ENCODE data around the gene NKAIN4. TPM values are rescaled to one million over a fixed set of nuclear protein-coding genes. Genes with fewer than 3 reads are reported as not detected.

NKAIN4 gene
- total RNA-seq, 2 experiments from 2014 or later, result not detected

- peaks cover 2% of the 10 kb centered on the region for H3K27me3 Mint-ChIP-seq (ENCODE audit: low read depth)
- POLR2A ChIA-PET, result no interaction called here
- CTCF ChIA-PET, result interaction anchor here (0.7 kb wide), 1 partner anchor 70 kb away, joined by 3 read pairs; no protein-coding TSS in a partner anchor
- no peak overlapping the region for H3K27ac Mint-ChIP-seq
- H3K36me3 Mint-ChIP-seq (ENCODE audit: low read depth), result no peaks in the 10 kb centered on the region
- DNase-seq (no peak), ATAC-seq (no peak)
- no peaks in the 10 kb centered on the region for H3K9me3 Mint-ChIP-seq (ENCODE audit: insufficient read depth)
- H3K4me1 Mint-ChIP-seq (ENCODE audit: low read depth), result peaks cover 10% of the 10 kb centered on the region
- no peak overlapping the region for H3K4me3 Mint-ChIP-seq
Measured at GRCh38 chr20:63293871-63294535, 39.7 kb upstream of the NKAIN4 start.

- H3K36me3 Mint-ChIP-seq (ENCODE audit: low read depth), result no peaks in the 10 kb centered on the region
- DNase-seq (no peak), ATAC-seq (no peak)
- H3K27ac Mint-ChIP-seq, result no peak overlapping the region
- no peaks in the 10 kb centered on the region for H3K9me3 Mint-ChIP-seq (ENCODE audit: insufficient read depth)
- POLR2A ChIA-PET, result no interaction called here
- peaks cover 10% of the 10 kb centered on the region for H3K4me1 Mint-ChIP-seq (ENCODE audit: low read depth)
- H3K4me3 Mint-ChIP-seq, result no peak overlapping the region
- H3K27me3 Mint-ChIP-seq (ENCODE audit: low read depth), result peaks cover 2% of the 10 kb centered on the region
- CTCF ChIA-PET, result no interaction called here
Measured at GRCh38 chr20:63293456-63293855, 39.2 kb upstream of the NKAIN4 start.

- Mint-ChIP-seq H3K27ac (no peak within 1 kb of the TSS), H3K36me3 (ENCODE audit: low read depth) (peaks cover 3% of the 10 kb centered on the region), H3K27me3 (ENCODE audit: low read depth) (peaks cover 2% of the 10 kb centered on the region), H3K4me3 (no peak within 1 kb of the TSS), H3K9me3 (ENCODE audit: insufficient read depth) (no peaks in the 10 kb centered on the region), H3K4me1 (ENCODE audit: low read depth) (peaks cover 10% of the 10 kb centered on the region)
- no peak for ATAC-seq
- DNase-seq, result no peak
- CTCF ChIA-PET, result no interaction called here
- POLR2A ChIA-PET, result no interaction called here
Measured at GRCh38 chr20:63292904-63293303, 38.6 kb upstream of the NKAIN4 start, which contains the start of gene COL20A1. Gene COL20A1, plus strand, starts transcription at chr20:63293186. Its CDS starts 1,922 bp downstream, at chr20:63295108.

GRCh38 chr20:63292292-63292701 lies 38.0 kb upstream of the NKAIN4 start:
- no peaks in the 10 kb centered on the region for H3K9me3 Mint-ChIP-seq (ENCODE audit: insufficient read depth)
- ChIA-PET CTCF (interaction anchor here (2.6 kb wide), 1 partner anchor 69 kb away, joined by 19 read pairs; no protein-coding TSS in a partner anchor), POLR2A (no interaction called here)
- no peak overlapping the region for H3K4me3 Mint-ChIP-seq
- ATAC-seq, result no peak
- H3K27ac Mint-ChIP-seq, result no peak overlapping the region
- H3K36me3 Mint-ChIP-seq (ENCODE audit: low read depth), result peaks cover 3% of the 10 kb centered on the region
- no peak for DNase-seq
- peaks cover 10% of the 10 kb centered on the region for H3K4me1 Mint-ChIP-seq (ENCODE audit: low read depth)
- H3K27me3 Mint-ChIP-seq (ENCODE audit: low read depth), result peaks cover 2% of the 10 kb centered on the region

GRCh38 chr20:63291811-63292210 lies 37.5 kb upstream of the NKAIN4 start:
- Mint-ChIP-seq H3K36me3 (ENCODE audit: low read depth) (peaks cover 3% of the 10 kb centered on the region), H3K4me3 (no peak overlapping the region), H3K27me3 (ENCODE audit: low read depth) (peaks cover 2% of the 10 kb centered on the region), H3K4me1 (ENCODE audit: low read depth) (peaks cover 10% of the 10 kb centered on the region), H3K27ac (no peak overlapping the region), H3K9me3 (ENCODE audit: insufficient read depth) (no peaks in the 10 kb centered on the region)
- DNase-seq (no peak), ATAC-seq (no peak)
- ChIA-PET CTCF (interaction anchor here (1.1 to 2.6 kb wide), 2 partner anchors 18 to 68 kb away, joined by 3 to 19 read pairs; no protein-coding TSS in a partner anchor), POLR2A (no interaction called here)

- ChIA-PET CTCF (interaction anchor here (1.1 to 2.6 kb wide), 3 partner anchors 11 to 67 kb away, joined by 3 to 19 read pairs (median 3); no protein-coding TSS in a partner anchor), POLR2A (no interaction called here)
- Mint-ChIP-seq H3K4me3 (no peak overlapping the region), H3K9me3 (ENCODE audit: insufficient read depth) (no peaks in the 10 kb centered on the region), H3K36me3 (ENCODE audit: low read depth) (peaks cover 3% of the 10 kb centered on the region), H3K4me1 (ENCODE audit: low read depth) (peaks cover 8% of the 10 kb centered on the region), H3K27me3 (ENCODE audit: low read depth) (peaks cover 2% of the 10 kb centered on the region), H3K27ac (no peak overlapping the region)
- ATAC-seq, result peak; percentile 68
- DNase-seq, result peak; percentile 66
Measured at GRCh38 chr20:63290677-63291472, 36.6 kb upstream of the NKAIN4 start.

- CTCF ChIA-PET, result interaction anchor here (1.3 to 2.6 kb wide), 2 partner anchors 10 to 67 kb away, joined by 3 to 19 read pairs; no protein-coding TSS in a partner anchor
- no peak overlapping the region for H3K4me3 Mint-ChIP-seq
- POLR2A ChIA-PET, result no interaction called here
Measured at GRCh38 chr20:63290136-63290676, 35.9 kb upstream of the NKAIN4 start.

GRCh38 chr20:63289311-63290135 lies 35.3 kb upstream of the NKAIN4 start:
- Mint-ChIP-seq H3K27me3 (ENCODE audit: low read depth) (no peaks in the 10 kb centered on the region), H3K9me3 (ENCODE audit: insufficient read depth) (no peaks in the 10 kb centered on the region), H3K4me1 (ENCODE audit: low read depth) (no peaks in the 10 kb centered on the region), H3K36me3 (ENCODE audit: low read depth) (peaks cover 3% of the 10 kb centered on the region), H3K27ac (no peak overlapping the region), H3K4me3 (no peak overlapping the region)
- ChIA-PET POLR2A (no interaction called here), CTCF (interaction anchor here (1.3 to 2.6 kb wide), 2 partner anchors 9 to 66 kb away, joined by 3 to 19 read pairs; no protein-coding TSS in a partner anchor)
- DNase-seq (no peak), ATAC-seq (no peak)

More at GRCh38 chr20:63290136-63290676, 35.9 kb upstream of the NKAIN4 start:
- no peak overlapping the region for H3K27ac Mint-ChIP-seq
- H3K36me3 Mint-ChIP-seq (ENCODE audit: low read depth), result peaks cover 3% of the 10 kb centered on the region
- no peak for DNase-seq
- ATAC-seq, result no peak
- no peaks in the 10 kb centered on the region for H3K9me3 Mint-ChIP-seq (ENCODE audit: insufficient read depth)
- H3K4me1 Mint-ChIP-seq (ENCODE audit: low read depth), result peaks cover 1% of the 10 kb centered on the region
- peaks cover 2% of the 10 kb centered on the region for H3K27me3 Mint-ChIP-seq (ENCODE audit: low read depth)

GRCh38 chr20:63288581-63289251 lies 34.5 kb upstream of the NKAIN4 start:
- Mint-ChIP-seq H3K36me3 (ENCODE audit: low read depth) (peaks cover 3% of the 10 kb centered on the region), H3K4me1 (ENCODE audit: low read depth) (peaks cover 3% of the 10 kb centered on the region), H3K4me3 (no peak overlapping the region), H3K27me3 (ENCODE audit: low read depth) (no peaks in the 10 kb centered on the region), H3K27ac (no peak overlapping the region), H3K9me3 (ENCODE audit: insufficient read depth) (no peaks in the 10 kb centered on the region)
- POLR2A ChIA-PET, result no interaction called here
- CTCF ChIA-PET, result no interaction called here
- DNase-seq (no peak), ATAC-seq (no peak)

GRCh38 chr20:63287697-63288580 lies 33.7 kb upstream of the NKAIN4 start:
- no peak for ATAC-seq
- DNase-seq, result no peak
- ChIA-PET CTCF (no interaction called here), POLR2A (no interaction called here)
- H3K4me3 Mint-ChIP-seq, result no peak overlapping the region
- H3K4me1 Mint-ChIP-seq (ENCODE audit: low read depth), result peaks cover 4% of the 10 kb centered on the region
- peaks cover 3% of the 10 kb centered on the region for H3K36me3 Mint-ChIP-seq (ENCODE audit: low read depth)
- H3K27me3 Mint-ChIP-seq (ENCODE audit: low read depth), result no peaks in the 10 kb centered on the region
- H3K27ac Mint-ChIP-seq, result no peak overlapping the region
- H3K9me3 Mint-ChIP-seq (ENCODE audit: insufficient read depth), result no peaks in the 10 kb centered on the region
